Ovary (tissue), 3 donors: Measurements from ENCODE around the gene IQGAP2.

ENCODE experiments used
- CTCF ChIP-seq, 3 donors: fragments of 450-650 bp in 2 of 3; fragments of 200-600 bp in 1 of 3; IDR thresholded peaks; one replicate each; pipeline versions ENCODE4 v1.5.1 to v1.8.0; 2016 to 2022; ENCODE audit warnings: antibody characterized with exemption in 3 of 3, mild to moderate bottlenecking in 1 of 3
- EP300 ChIP-seq: sonication (generic); formaldehyde crosslinking; IDR thresholded peaks from one replicate; pipeline ENCODE4 v1.6.1; 2017; ENCODE audit warnings: antibody characterized with exemption
- POLR2A ChIP-seq: fragments of 450-650 bp; IDR thresholded peaks from one replicate; pipeline ENCODE4 v1.6.1; 2017; ENCODE audit warnings: antibody characterized with exemption, mild to moderate bottlenecking, moderate library complexity
- donor health status: DM: no; HTN: no; CAD: no.

- TF ChIP-seq EP300 (no peak), CTCF (IDR thresholded peaks at IDR 0.05) (no peak), POLR2A (no peak)
Observed at GRCh38 chr5:76682387-76682786, 279.3 kb downstream of the IQGAP2 start.
